Loucy (cell line): ENCODE measurements around the gene DMBX1.
A peak's percentile ranks its signal among the peaks of the same experiment; 100 is the strongest.

ENCODE experiments used
- EZH2phosphoT487 ChIP-seq: fragments of 200-600 bp; IDR thresholded peaks from 2 replicates; pipeline ENCODE4 v1.6.1; 2018; ENCODE audit warnings: antibody characterized with exemption, mild to moderate bottlenecking, moderate library complexity, borderline replicate concordance
- TF ChIP-seq, protein P1 (sequence below): fragments of 200-600 bp; sonication (generic); conservative IDR thresholded peaks from 2 replicates; pipeline ENCODE4 v1.5.1; 2014; ENCODE audit warnings: mild to moderate bottlenecking, antibody characterized with exemption, low read length

DNA sequence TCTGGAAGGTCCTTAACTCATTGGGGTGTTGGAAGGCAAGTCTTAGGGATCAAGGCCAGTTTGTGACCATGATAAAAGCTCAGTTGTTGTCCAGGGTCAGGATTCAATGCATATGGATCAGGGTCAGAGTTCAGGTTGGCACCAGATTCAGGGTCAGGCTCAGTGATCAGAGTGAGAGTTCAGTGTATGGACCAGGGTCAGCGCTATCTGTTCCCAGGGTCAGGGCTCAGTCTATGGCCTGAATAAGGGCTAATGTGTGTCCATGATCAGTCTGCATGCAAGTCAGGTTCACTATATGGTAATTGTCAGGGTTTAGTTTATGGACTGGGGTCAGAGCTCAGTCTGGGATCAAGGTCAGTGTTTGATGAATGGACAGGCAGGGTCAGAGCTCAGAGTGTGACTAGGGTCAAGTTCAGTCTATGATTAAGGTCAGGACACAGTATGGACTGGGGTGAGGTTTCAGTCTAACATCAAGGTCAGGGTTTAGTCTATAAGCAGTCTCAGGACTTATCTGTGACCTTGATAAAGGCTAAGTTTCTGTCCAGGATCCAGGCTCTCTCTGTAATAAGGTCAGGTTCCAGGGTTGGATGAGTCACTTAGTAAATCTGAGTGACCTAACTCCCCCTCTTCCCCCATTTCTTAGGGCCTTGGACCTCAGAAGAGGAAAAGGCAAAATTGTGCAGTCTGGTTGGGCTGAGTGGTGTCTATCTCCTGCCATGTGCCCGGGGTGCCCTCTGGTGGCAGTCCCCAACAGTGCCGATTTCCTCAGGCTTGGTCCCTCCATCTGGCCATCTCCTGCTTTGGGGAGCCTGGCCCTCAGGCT, 38.0 kb downstream of the DMBX1 start:
- TF ChIP-seq, protein P1, sequence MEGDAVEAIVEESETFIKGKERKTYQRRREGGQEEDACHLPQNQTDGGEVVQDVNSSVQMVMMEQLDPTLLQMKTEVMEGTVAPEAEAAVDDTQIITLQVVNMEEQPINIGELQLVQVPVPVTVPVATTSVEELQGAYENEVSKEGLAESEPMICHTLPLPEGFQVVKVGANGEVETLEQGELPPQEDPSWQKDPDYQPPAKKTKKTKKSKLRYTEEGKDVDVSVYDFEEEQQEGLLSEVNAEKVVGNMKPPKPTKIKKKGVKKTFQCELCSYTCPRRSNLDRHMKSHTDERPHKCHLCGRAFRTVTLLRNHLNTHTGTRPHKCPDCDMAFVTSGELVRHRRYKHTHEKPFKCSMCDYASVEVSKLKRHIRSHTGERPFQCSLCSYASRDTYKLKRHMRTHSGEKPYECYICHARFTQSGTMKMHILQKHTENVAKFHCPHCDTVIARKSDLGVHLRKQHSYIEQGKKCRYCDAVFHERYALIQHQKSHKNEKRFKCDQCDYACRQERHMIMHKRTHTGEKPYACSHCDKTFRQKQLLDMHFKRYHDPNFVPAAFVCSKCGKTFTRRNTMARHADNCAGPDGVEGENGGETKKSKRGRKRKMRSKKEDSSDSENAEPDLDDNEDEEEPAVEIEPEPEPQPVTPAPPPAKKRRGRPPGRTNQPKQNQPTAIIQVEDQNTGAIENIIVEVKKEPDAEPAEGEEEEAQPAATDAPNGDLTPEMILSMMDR: peak; percentile 96
- TF ChIP-seq EZH2phosphoT487: no peak
